Body of pancreas (tissue), 4 donors: ENCODE measurements around the gene MTX3. TPM values are rescaled to one million over a fixed set of nuclear protein-coding genes. Genes with fewer than 3 reads are reported as not detected.

Experiments used
- ATAC-seq: fragments of 150-250 bp; one replicate; pipeline ENCODE4 v1.9.1; 2016
- DNase-seq, 4 donors: peaks; one replicate each; pipeline ENCODE4 v3.0.0-alpha.2; 2019
- H3K27ac ChIP-seq, 4 donors: fragments of 200-600 bp; sonication (generic); 1 replicate in 3 of 4; 2 replicates in 1 of 4; pipeline versions ENCODE4 v1.5.1 to v1.6.1; 2016 to 2019; ENCODE audit warnings: mild to moderate bottlenecking in 1 of 4, mixed read lengths in 1 of 4, moderate library complexity in 1 of 4
- H3K27me3 ChIP-seq, 2 donors: fragments of 200-600 bp; sonication (generic); one replicate each; pipeline ENCODE4 v1.6.0; 2016; ENCODE audit warnings: mild to moderate bottlenecking in 1 of 2
- H3K36me3 ChIP-seq, 2 donors: fragments of 200-600 bp; sonication (generic); replicated peaks in 1 of 2; 2 replicates each; pipeline ENCODE4 v1.5.1; 2016; ENCODE audit warnings: low read depth in 2 of 2; ENCODE audit not compliant: insufficient read depth in 1 of 2
- H3K4me1 ChIP-seq: fragments of 200-600 bp; sonication (generic); one replicate; pipeline ENCODE4 v1.6.0; 2016
- H3K4me3 ChIP-seq, 2 donors: fragments of 200-600 bp; sonication (generic); 1 replicate in 1 of 2; 2 replicates in 1 of 2; pipeline ENCODE4 v1.5.1; 2016 to 2019
- H3K9me3 ChIP-seq, 3 donors: fragments of 200-600 bp; sonication (generic); 1 replicate in 2 of 3; 2 replicates in 1 of 3; pipeline ENCODE4 v1.5.1; 2016
- POLR2A ChIP-seq, 3 donors: fragments of 450-650 bp; IDR thresholded peaks; one replicate each; pipeline ENCODE4 v1.6.1; 2016; ENCODE audit warnings: antibody characterized with exemption in 3 of 3, mild to moderate bottlenecking in 2 of 3
- WGBS, 2 donors: methylation state at CpG; one replicate each; pipeline ENCODE4 v1.1.5; 2017; 5-methylcytosine and 5-hydroxymethylcytosine counted together
- intact Hi-C: fragments of 100-400 bp; cut with DNase I; formaldehyde crosslinking; loops from one replicate; pipeline ENCODE4 v1.15.1; 2023
- total RNA-seq, 2 donors: library from RNA; depleted of rRNA; stranded (reverse); fragments of >200 nt; gene quantifications; one replicate each; pipeline ENCODE4 v1.1.0, GENCODE V29; 2016
- TF ChIP-seq, protein P1 (sequence below), 7 experiments: fragments of 450-650 bp in 4 of 7; fragments of 200-600 bp in 3 of 7; sonication (generic) in 3 of 7; IDR thresholded peaks; one replicate each; pipeline ENCODE4 v1.5.1; 2016 to 2019; ENCODE audit warnings: antibody characterized with exemption in 7 of 7

MTX3 gene
- total RNA-seq, 2 donors from 2014 or later: 5.6 to 9.1 TPM

DNA sequence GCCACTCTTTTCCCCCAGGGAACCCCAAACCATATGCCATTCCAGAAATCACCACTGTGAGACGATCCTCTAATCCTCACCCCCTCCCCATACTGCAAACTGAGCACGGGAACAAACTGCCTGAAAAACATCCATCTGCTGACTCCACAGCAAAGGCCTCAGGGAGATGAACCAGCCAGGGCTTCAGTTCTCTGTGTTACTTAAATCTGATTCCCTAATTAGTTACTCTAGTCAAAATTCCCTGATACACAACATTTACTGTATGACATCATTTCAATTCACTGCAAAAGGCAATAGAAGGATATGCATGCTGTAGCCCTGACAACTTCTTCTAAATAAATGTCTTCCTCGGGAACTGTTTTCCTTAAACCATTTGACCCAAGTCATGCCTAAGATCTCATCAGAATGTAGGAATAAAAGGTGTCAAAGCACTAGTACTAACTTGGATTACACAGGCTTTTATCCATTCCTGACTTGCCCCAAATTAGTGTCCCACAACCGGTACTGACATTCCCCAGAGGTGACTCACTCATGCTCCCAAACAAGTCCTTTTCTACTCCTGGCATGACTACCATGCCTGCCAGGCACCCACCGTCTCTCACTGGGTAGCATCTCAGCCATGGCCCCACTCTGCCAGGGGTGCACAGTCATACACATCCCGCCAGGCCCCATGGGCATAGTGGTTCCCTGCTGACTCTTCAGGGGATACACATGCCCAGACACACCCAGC is 35.0 kb downstream of the MTX3 start:
- DNase-seq: no peak
- 67 to 71% methylated on average over 6 of the region's 6 CpGs for WGBS, 2 donors
- no peak for TF ChIP-seq POLR2A (IDR thresholded peaks at IDR 0.05)
- TF ChIP-seq, protein P1, sequence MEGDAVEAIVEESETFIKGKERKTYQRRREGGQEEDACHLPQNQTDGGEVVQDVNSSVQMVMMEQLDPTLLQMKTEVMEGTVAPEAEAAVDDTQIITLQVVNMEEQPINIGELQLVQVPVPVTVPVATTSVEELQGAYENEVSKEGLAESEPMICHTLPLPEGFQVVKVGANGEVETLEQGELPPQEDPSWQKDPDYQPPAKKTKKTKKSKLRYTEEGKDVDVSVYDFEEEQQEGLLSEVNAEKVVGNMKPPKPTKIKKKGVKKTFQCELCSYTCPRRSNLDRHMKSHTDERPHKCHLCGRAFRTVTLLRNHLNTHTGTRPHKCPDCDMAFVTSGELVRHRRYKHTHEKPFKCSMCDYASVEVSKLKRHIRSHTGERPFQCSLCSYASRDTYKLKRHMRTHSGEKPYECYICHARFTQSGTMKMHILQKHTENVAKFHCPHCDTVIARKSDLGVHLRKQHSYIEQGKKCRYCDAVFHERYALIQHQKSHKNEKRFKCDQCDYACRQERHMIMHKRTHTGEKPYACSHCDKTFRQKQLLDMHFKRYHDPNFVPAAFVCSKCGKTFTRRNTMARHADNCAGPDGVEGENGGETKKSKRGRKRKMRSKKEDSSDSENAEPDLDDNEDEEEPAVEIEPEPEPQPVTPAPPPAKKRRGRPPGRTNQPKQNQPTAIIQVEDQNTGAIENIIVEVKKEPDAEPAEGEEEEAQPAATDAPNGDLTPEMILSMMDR (IDR thresholded peaks at IDR 0.05): no peak
- no peaks in the 10 kb centered on the region for H3K9me3 ChIP-seq
- intact Hi-C loops: no loop called here
- no peak overlapping the region for H3K27ac ChIP-seq
- ATAC-seq: no peak
- H3K4me1 ChIP-seq: no peaks in the 10 kb centered on the region
- H3K27me3 ChIP-seq: no peaks in the 10 kb centered on the region
- no peaks in the 10 kb centered on the region for H3K36me3 ChIP-seq
- H3K4me3 ChIP-seq: no peak overlapping the region

DNA sequence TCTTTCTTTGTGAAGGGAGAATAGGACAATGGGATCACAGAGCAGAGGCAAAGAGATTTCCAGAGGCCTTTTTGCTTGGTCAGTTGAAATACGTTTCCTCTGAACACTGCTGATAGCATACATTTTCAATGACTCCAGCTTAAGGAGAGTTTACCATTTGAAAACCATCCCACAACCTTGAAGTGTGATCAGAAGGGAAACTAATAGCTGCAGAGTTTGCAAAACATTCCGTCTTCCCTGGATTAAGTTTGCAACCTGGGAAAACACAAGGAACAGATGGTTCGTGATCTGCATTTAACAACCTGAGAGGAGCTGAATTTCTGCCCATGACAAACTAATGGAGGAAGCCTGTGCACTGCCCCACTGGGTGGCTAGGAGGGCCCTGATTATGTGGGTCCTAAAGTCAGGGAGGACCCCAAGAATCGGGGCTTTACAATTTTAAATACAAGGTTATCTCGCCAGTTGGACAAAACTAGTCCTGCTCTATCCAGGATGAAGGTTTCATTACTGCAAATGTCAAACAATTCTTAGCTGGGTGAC is 35.6 kb downstream of the MTX3 start:
- TF ChIP-seq, protein P1 (IDR thresholded peaks at IDR 0.05): no peak
- TF ChIP-seq POLR2A (IDR thresholded peaks at IDR 0.05): no peak
- Histone ChIP-seq H3K4me1 (no peaks in the 10 kb centered on the region), H3K9me3 (no peaks in the 10 kb centered on the region), H3K27me3 (no peaks in the 10 kb centered on the region), H3K27ac (no peak overlapping the region), H3K36me3 (no peaks in the 10 kb centered on the region), H3K4me3 (no peak overlapping the region)
- no peak for ATAC-seq
- WGBS, 2 donors: 75 to 81% methylated on average over 5 of the region's 5 CpGs
- no peak for DNase-seq
- intact Hi-C loops: no loop called here

DNA sequence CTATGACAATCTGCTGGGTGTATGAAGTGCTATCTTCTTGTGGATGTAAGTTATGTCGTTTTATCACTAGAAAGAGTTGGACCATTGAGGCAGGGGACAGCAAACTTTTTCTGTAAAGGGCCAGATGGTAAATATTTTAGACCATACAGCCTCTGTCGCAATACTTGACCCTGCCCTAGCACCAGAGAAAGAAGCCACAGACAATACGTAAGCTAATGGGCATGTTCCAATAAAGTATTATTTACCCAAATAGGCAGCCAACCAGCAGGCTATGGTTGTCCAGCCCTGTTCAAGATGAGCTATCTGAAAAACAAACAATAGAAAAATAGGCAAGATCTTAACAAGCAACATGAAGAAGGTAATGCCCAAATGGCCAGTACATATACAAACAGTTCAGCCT is 36.4 kb downstream of the MTX3 start:
- intact Hi-C loops: no loop called here
- H3K4me1 ChIP-seq: no peaks in the 10 kb centered on the region
- no peak overlapping the region for H3K27ac ChIP-seq
- H3K36me3 ChIP-seq: no peaks in the 10 kb centered on the region
- no peaks in the 10 kb centered on the region for H3K9me3 ChIP-seq
- no peaks in the 10 kb centered on the region for H3K27me3 ChIP-seq
- WGBS, 2 donors: 65 to 76% methylated on average over 3 of the region's 3 CpGs
- TF ChIP-seq POLR2A (IDR thresholded peaks at IDR 0.05): no peak
- TF ChIP-seq, protein P1 (IDR thresholded peaks at IDR 0.05): no peak
- no peak overlapping the region for H3K4me3 ChIP-seq
- DNase-seq: no peak
- no peak for ATAC-seq

DNA sequence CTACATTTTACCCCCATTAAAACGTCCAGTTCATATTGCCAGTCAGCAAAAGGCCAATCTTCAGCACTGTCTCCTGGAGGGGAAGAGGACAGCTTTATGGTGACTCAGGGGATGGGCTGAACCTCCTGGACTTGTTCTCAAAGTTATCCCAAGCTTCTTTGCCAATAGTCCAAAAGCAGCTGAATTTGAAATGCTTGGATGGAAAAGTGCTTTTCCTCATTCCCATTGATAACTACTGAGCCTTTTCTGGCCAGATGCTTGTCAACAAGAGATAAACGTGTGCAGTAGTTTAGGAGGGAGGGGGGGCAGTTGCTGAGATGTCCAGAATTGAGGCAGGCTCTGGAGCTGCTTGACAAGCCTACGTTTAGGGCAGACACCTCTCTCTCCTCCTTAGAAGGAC is 43.5 kb downstream of the MTX3 start:
- intact Hi-C loops: no loop called here
- TF ChIP-seq POLR2A (IDR thresholded peaks at IDR 0.05): no peak
- Histone ChIP-seq H3K27me3 (no peaks in the 10 kb centered on the region), H3K4me1 (no peaks in the 10 kb centered on the region), H3K9me3 (no peaks in the 10 kb centered on the region), H3K27ac (no peak overlapping the region), H3K36me3 (no peaks in the 10 kb centered on the region), H3K4me3 (no peak overlapping the region)
- no peak for DNase-seq
- no peak for ATAC-seq
- WGBS, 2 donors: 41 to 50% methylated on average over 3 of the region's 3 CpGs

DNA sequence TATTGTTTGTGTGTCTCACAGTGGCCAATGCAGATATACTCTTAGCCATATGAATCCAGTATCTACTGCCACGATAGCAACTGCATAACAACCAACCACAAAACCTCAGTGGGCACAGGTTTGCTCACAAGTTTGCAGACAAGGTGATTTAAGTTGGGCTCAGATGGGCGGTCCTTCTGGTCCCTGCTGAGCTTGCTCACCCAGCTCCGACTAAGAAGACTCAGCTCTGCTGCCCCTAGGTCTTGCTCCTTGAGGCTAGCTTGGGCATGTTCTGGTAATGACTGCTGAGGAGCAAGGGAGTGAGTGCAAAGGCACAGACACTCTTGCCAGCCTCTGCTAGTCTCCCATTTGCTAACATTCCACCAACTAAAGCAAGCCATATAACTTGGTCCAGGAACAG is 52.6 kb downstream of the MTX3 start:
- no peak overlapping the region for H3K4me3 ChIP-seq
- ATAC-seq (no peak), DNase-seq (no peak)
- no peaks in the 10 kb centered on the region for H3K27me3 ChIP-seq
- no peaks in the 10 kb centered on the region for H3K9me3 ChIP-seq
- H3K27ac ChIP-seq: no peak overlapping the region
- intact Hi-C loops: no loop called here
- H3K4me1 ChIP-seq: peaks cover 9% of the 10 kb centered on the region
- 91 to 94% methylated on average over 3 of the region's 3 CpGs for WGBS, 2 donors
- no peak for TF ChIP-seq POLR2A (IDR thresholded peaks at IDR 0.05)
- TF ChIP-seq, protein P1 (IDR thresholded peaks at IDR 0.05): no peak
- no peaks in the 10 kb centered on the region for H3K36me3 ChIP-seq
